NCI-H1105 treated with DMSO at 0.1 percent for 48 hours (cell line): Measurements from ENCODE around the gene TPO.
"Not testable (repeated sequence)": the region's sequence is repeated elsewhere in the genome, so short reads cannot be mapped to it uniquely, and the experiment has no call there.

ENCODE experiments used
- DNase-seq: peaks from one replicate; lab custom pipeline; 2025; lab: John Stamatoyannopoulos, UW

Gene TPO

DNA sequence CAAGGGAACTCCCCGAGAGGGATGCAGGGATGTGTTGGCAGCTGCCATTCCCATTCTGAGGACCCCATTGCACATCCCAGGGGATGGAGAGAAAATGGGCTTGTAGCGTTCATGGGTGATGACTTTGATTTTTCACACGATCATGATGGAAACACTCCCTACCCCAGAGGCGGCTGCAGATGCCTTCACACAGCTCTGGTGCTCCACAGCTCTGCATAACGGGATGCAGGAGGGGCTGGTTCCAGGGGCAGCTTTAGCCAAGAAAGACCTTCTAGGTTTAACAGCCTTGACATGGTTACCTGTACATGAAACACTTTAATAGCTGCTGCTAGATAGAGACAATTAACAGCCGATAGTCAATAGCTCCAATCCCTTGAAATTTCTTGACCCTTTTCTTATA is 88.7 kb downstream of the TPO start:
- DNase-seq: no peak

DNA sequence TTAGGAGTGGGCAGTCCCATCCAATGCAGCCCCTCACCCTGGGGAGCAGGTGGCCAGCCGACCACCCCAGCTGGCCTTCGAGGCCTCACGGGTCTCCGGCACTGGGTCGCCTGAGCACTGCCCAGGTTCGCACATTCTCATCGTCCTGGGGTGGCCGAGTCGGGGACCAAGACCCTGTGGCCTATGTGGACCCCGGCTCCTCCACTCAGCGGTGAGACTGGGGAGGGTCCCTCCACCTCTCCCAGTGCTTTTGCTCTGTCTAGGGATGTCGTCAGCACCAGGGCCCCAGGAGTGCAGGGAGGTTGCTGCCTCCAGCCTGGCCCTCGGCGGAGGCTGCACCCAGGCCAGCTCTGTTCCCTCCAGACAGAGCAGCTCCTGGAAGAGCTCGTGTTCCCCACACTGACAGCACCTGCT is 89.6 kb downstream of the TPO start:
- DNase-seq: no peak

DNA sequence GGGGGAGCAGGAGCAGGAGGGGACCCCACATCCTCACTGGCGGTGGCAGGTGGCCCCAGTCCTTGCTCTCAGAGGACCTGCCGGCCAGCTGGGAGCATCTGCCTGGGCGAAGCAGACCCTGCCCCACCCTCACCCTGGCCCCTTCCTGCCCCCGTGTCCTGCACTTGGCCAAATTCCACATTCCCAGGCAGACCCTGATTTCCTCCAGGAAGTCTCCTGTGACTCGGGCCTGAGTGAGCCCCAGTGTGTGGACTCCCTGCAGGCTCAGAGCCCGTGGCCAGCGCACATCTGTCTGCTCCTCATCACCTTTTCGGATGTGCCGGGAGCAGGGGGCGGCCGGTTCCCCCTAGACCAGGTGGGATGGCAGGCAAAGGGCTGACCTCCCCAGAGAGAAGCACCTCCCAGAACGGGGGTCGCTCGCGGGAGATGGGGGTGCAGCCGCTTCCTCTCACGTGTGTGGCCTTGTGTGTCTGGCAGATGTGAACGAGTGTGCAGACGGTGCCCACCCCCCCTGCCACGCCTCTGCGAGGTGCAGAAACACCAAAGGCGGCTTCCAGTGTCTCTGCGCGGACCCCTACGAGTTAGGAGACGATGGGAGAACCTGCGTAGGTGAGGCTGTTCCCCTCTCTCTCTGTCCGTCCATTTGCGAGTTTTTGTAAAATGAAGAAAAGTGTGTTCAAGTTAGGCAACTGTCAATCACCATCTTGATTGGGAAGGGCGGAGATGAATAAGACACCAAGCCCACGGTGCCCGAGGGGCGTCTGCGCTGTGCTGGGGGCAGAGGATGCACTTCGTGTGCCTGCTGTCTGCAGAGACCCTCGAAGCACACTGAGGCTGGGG is 90.4 kb downstream of the TPO start:
- DNase-seq: no peak

DNA sequence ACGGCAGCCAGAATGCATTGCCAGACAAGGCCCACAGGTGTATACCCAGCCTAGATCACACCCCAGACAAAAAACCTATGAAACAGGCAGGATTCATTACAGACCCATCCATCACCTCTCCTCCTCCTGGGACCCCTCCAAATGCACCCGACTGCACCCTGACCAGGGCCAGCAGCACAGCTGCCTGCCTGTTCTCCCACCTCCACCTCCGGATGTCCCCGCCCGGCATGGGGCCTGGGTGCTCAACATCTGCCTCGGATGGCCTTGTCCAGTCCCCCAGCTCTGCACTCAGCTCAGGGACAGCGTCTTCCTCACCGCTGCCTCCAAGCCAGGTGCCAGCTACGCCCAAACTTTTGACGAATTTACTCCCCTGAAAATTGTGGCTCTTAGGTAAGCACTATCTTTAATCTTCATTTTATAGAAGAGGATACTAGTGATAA is 91.1 kb downstream of the TPO start:
- no peak for DNase-seq

DNA sequence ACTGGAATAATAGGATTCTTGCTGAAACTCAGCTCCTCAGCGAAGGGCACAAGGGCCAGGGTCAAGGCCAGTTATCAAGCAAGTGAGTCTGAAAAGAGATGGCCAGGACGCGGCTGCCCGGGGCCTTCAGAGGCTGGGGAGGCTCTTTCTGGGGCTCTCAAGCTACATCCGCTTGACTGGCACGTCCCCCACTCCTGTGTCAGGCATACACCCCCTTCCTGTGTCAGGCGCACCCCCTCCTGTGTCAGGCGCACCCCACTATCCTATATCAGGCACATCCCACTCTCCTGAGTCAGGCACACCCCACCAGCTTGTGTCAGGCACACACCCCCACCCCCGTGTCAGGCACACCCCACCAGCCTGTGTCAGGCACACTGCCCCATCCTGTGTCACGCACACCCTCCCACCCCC is 91.8 kb downstream of the TPO start:
- no peak for DNase-seq

DNA sequence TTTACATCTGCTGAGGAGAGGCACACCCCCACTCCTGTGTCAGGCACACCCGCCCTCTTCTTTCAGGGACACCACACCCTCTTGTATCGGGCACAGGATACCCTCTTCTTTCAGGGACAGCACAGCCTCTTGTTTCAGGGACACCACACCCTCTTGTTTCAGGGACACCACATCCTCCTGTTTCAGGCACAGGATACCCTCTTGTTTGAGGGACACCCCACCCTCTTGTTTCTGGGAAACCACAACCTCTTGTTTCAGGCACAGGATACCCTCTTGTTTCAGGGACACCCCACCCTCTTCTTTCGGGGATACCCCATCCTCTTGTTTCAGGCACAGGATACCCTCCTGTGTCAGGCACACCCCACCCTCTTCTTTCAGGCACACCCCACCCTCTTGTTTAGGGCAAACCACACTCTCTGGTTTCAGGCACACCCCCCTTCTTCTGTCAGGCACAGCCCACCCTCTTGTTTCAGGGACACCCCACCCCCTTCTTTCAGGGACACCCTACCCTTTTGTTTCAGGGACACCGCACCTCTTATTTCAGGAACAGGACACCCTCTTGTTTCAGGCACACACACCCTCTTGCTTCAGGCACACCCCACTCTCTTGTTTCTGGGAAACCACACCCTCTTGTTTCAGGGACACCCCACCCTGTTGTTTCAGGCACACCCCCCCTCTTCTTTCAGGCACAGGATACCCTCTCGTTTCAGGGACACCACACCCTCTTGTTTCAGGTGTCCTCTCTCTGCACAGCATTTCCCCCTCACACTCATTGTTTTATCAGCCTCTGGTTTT is 96.2 kb downstream of the TPO start:
- no peak for DNase-seq

DNA sequence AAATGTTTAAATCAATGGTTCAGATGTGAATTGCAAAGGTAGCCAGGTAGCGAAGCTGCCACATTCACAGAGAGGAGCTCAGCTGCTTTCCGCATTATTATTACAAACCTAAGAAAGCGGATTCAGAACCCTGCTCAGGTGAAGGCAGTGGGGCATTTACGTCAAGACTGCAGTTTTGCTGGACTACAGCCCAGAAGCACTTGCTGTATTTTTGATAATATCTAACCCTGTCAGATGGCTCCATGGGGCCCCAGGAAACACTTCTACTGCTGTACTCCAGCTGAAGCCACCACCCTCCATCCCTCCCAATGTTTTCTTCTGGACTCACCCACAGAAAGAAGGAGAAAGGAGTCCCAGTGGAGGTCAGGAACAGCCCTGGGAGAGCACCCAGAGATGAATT is 96.9 kb downstream of the TPO start:
- no peak for DNase-seq

DNA sequence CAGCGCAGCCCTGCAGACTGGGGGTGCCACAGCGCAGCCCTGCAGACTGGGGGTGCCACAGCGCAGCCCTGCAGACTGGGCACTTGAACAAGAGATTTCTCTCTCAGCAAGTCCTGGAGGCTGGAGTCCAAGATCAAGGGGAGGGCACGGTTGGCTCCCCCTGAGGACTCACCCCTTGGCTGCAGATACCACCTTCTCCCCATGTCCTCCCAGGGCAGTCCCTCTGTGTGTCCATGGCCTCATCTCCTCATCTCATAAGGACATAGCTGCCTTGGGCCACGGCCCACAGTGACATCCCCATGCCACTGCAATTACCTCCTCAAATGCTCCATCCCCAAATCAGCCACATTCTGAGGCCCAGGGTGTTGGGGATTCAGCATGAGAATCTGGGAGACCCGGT is 98.2 kb downstream of the TPO start:
- DNase-seq: no peak

DNA sequence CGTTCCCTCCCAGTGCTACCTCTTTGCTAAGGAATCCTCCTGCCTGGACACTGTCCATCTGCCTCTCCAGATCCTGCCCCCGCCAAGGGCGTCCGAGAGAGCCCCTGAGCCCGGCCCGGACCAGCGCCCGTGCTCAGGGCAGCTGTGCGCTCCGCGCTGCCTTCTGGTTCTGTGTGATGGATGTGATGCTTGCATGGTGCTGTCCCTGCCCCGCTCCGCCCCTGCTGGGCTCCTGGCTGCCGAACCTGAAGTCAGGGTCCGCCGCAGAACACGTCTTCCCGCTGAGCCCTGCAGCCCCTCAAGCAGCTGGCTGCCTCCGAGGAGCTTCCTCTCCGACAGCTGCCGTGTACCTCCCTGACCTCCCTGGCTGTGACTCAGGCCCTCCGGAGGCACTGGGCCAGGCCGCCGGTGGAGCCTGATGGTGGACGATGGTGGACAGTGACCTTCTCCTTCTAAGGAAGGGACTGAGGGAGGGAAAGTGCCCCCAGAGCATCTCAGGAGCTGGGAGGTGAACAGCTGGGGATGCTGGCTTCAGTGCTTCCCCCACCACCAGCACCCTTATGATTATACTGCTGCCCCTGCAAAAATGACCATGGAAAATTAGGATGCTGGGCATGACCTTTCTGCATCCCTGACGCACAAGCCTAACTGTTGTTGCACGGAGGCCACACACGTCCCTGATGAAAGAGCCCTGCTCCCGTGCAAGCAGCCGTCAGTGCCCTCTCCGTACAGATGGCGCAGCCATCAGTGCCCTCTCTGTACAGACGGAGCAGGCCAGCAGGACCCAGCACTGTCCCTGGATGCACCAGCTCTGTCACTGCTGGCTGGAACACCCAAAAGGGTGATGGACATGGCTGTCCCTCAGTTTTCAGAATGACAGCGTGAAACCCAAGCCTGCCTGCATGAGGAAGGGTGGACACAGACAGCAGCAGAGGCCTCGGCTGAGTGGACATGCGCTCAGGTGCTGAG is 99.3 kb downstream of the TPO start:
- no peak for DNase-seq

DNA sequence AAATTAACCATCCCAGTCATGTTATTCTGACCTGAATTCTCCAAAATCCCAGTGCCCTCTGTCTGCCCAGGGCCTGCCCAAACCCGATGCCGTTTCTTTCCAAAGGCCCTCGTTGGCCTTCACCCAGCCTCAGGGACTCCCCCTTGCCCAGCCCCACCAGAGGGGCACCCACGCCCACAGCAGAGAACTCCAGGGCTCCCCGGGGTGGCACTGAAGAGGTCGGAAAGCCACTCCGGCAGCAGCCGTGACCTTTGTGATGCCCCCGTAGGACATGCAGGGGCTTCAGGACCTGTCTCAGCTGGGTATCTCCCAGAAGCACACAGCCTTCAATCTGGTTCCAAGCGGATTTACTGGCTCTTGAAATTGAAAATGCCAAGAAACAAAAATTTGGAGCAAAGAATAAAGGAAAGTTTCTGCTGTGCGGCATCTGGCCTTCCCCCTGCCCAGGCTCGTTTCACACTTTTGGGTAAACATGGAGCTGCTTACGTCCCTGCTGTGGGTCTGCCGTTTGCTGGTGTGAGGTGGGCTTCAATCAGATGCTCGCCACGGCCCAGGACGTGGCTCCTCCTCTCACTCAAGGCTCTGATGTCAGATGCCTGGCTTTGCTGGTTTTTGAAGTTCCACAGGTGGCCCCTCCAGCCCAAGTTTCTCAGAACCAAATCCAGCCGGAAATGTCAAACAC is 101.3 kb downstream of the TPO start:
- no peak for DNase-seq

DNA sequence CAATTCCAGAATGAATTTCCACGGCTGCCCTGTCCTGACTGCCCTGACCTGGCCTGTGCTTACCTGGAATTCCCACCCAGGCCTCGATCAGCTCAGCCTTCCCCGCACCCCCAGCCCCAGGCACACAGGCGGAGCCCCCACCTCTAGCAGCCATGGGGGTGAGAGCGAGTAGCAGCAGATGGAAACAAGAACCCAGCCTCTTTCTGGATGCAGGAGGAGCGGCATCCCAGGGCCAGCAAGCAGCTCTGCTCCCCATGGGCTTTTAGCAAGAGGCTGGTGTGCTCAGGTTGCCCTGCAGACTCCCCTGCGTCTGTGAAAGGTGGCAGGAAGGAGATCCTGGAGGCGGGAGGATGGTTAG is 101.8 kb downstream of the TPO start:
- no peak for DNase-seq

DNA sequence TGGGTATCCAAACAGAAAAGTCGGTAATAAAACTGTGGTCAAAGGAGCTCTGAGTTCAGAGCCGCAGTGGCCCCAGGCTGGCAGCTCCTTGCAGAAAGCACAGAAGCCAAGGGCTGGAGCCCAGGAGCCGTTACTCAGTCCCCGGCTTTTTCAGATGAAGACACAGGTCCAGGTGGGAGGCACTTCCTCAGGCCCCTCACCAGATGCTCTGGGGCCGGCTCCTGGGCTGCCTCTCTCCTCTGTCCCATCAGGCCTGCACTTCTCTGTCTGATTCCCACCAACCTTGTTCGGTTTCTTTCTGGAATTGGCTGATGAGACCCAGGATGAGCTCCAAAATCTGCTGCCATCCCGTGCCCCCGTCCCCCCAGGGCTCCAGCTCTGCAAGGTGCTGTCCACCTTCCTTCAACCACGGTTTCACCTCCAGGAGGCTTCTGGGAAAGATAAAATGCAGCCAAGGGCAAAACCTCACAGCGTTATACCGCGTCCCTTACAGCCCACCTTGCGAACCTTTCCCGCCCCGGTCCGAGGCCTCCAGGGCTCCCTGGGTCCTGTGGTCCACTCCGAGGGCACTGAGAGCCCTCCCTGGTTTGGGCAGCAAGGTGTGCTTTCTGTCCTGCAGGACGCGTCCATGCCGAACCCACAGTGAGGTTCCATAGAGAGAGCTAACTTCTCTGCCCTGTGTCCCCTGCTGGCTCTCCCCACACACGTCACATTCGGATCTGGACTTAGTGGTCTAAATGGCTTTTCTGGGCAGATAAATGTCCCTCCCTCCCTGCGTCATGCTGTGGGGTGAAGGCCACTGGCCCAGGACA is 102.9 kb downstream of the TPO start:
- DNase-seq: no peak

DNA sequence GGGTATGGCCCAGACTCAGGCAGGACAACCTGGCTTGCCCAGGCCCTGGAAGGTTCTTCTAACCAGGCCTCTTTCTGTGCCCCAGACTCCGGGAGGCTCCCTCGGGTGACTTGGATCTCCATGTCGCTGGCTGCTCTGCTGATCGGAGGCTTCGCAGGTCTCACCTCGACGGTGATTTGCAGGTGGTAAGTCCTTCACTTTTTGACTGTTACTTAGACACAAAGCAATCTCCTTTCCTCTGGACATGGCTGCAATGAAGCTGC is 103.5 kb downstream of the TPO start:
- no peak for DNase-seq

DNA sequence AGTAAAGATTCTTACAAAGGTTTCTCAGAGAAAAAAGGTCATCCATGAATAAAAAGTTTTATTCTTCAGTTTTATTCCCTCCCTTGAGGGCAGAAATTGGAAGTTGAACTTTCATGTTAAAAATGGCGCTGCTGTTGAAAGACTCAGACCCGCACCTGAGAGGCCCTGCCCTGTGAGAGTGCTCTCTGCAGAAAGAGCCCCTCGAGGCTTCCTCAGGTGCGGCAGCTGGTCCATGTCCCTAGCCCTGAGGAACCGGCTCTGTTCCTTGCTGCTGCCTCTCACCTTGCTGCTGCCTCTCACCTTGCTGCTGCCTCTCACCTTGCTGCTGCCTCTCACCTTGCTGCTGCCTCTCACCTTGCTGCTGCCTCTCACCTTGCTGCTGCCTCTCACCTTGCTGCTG is 104.0 kb downstream of the TPO start:
- not testable (repeated sequence) for DNase-seq

DNA sequence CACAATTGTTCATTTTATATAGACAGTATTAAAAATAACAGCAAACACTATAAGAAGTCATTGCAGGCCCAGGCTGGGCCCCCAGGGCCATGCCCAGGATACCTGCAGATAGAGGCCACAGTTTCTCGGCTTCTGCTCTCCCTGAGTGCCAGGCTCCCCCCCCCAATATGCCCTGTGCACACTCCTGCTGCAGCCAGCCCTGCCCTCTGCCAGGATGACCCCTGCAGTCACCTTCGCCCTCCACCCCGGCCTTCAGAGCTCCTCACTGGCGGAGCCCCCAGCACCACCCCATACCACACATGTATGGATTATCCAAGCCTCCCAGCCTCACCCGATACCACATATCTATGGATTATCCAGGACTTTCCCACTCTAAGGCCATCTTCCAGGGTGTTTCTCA is 104.5 kb downstream of the TPO start:
- DNase-seq: no peak

DNA sequence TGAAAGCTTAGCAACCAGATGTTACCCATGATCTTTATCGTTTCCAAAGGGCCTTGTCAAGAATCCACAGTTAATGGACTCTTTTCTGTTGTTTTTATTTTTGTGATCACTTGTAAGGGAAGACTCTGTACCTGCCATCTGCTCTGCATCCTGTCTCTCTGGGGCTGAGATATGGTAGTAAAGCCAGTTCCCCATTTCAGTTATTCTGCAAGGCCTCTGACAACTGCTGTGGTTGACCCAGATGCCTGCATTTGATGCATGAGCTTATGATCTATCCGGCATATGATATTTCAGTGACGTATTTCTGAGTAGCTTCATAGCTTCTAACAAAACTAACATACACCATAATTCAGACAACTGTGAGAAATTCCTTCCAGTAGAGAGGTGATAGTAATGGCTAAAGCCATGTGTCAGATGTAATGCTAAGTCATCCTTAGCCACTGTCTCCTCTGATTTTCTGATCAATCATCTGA is 105.1 kb downstream of the TPO start:
- no peak for DNase-seq

DNA sequence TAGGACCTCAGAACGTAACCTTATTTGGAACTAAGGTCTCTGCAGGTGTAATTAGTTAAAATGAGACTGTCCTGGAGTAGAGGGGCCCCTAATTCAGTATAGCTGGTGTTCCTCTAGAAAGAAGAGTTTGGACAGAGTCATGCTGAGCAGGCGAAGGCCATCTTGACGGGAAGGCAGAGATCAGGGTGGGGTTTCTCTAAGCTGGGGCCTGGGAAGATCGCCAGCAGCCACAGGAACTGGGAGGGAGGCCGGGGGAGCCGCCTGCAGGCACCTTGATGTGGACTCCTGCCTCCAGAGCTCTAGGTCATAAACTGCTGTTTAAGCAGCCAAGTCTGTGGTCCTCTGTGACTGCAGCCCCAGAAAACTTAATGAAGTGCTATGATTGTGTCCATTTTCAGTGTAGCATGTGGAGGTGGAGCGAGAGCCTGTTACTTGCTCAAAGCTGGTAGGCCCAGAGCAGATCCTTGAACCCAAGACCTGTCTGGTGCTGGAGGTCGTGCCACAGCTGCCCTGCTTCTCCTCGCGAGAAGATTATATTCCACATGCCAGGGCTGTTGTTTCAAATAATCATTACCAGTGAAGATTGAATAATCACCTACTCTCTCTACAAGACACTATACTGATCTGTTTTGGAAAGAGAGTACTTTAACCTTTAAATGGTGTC is 105.7 kb downstream of the TPO start:
- DNase-seq: no peak

DNA sequence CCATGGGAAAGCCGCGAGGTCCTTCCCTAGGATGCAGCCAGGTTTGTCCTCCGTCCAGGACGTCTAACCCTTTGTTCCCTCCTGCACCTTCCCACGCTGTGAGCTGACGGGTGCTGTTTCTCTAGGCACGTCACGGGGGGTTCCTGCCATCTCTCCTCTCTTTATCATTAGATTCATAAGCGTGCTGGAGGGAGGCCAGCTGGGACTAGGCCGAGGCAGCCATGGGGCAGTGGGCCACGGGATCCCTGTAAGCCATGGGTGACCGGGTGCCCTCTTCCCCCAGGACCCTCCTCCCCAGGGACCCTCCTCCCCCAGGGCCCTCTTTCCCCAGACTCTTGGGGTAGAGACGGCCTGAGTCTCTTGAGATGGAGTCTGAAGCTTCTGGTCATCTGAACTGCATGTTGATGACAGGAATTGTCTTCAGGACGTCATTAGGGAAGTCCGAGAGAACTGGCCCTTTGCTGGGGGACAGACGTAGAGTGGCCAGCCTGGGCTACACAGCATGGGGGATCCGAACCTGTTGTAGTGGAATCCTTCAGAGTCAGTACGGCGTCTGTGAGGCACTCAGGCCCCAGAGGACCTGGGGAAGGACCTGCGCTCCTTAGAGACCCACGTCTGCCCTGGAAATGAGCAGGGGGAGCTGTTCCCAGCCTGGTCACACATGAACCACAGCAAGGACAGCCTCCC is 108.1 kb downstream of the TPO start:
- DNase-seq: no peak

DNA sequence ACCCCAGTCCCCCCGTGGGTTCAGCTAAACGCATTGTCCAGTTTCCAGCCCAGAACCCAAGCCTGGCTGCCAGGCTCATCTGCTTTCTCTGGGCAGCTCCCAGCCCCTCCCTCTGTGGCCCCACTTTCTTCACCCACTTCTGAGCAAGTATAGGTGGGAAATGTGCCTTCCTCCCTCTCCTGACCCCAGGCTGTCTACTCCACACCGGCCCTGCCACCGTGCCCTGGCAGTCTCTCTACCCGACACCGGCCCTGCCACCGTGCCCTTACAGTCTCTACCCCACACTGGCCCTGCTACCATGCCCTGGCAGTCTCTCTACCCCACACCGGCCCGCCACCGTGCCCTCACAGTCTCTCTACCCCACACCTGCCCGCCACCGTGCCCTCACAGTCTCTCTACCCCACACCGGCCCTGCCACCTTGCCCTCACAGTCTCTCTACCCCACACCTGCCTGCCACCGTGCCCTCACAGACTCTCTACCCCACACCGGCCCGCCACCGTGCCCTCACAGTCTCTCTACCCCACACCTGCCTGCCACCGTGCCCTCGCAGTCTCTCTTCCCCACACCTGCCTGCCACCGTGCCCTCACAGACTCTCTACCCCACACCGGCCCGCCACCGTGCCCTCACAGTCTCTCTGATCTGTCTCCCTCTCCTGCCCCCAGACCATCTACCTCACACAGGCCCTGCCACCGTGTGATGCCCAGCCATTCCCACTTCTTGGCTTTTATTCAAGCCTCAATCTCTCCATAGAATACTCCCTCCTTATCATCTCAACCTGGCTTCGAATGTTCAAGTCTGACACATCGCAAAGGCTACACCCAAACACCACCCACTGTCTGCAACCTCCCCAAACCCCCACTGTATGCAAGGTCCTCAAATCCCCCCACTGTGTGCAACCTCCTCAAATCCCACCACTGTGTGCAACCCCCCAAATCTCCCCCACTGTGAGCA is 108.9 kb downstream of the TPO start:
- no peak for DNase-seq
